ENCODE measurements around the gene EIPR1. TPM values are rescaled to one million over a fixed set of nuclear protein-coding genes. Genes with fewer than 3 reads are reported as not detected.
A peak's percentile ranks its signal among the peaks of the same experiment; 100 is the strongest.

EIPR1 gene
- total RNA-seq, 2 experiments from 2014 or later, result 33.6 to 35.1 TPM

DNA sequence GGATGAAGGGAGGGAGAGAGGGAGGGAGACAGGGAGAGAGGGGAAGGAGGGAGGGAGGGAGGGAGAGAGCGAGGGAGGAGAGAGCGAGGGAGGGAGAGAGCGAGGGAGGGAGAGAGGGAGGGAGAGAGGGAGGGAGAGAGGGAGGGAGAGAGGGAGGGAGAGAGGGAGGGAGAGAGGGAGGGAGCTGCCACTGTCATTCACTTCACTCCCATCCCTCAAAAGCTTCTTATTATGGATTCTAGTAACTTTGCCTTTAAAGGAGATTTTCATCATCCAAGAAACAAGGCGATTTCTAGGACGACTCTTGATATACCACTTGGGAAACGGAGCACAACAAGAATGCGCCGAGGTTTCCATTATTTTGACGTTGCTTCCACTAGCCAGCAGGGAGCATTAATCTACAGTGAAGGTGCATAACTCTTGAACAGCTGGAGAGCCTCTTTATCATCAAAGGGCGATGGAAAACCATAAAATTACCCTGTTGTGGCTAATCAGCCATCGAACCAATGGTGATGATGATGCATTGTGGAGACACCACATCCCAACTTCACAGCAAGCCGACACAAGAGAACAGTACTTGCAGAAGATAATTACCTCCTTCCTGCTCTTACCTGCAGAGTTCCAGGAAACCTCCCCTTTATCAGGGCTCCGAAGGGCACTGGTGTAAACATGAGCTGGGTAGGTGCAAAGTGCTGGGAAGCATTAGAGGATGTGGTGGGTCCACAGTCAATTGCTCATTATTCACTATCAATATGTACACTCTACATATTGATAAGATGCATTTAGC lies 130.5 kb downstream of the EIPR1 start:
- intact Hi-C loops (cut with micrococcal nuclease), result no loop called here
- Mint-ChIP-seq H3K9me3 (peaks cover 16% of the 10 kb centered on the region), H3K36me3 (ENCODE audit: low read depth) (peaks cover 41% of the 10 kb centered on the region), H3K27ac (no peak overlapping the region), H3K4me1 (ENCODE audit: low read depth) (peaks cover 16% of the 10 kb centered on the region), H3K27me3 (ENCODE audit: low read depth) (no peaks in the 10 kb centered on the region), H3K4me3 (no peak overlapping the region)
- CTCF ChIA-PET, result no interaction called here
- DNase-seq, result no peak

- intact Hi-C loops (cut with micrococcal nuclease), result no loop called here
- Mint-ChIP-seq H3K27me3 (ENCODE audit: low read depth) (no peaks in the 10 kb centered on the region), H3K36me3 (ENCODE audit: low read depth) (peaks cover 35% of the 10 kb centered on the region), H3K9me3 (peaks cover 15% of the 10 kb centered on the region), H3K27ac (no peak overlapping the region), H3K4me3 (no peak overlapping the region), H3K4me1 (ENCODE audit: low read depth) (peaks cover 16% of the 10 kb centered on the region)
- no peak for DNase-seq
- CTCF ChIA-PET, result no interaction called here
Observed at GRCh38 chr2:3246406-3246805, 131.2 kb downstream of the EIPR1 start.

- DNase-seq, result no peak
- no peaks in the 10 kb centered on the region for H3K27me3 Mint-ChIP-seq (ENCODE audit: low read depth)
- H3K4me1 Mint-ChIP-seq (ENCODE audit: low read depth), result peaks cover 16% of the 10 kb centered on the region
- peaks cover 8% of the 10 kb centered on the region for H3K9me3 Mint-ChIP-seq
- CTCF ChIA-PET, result no interaction called here
- no peak overlapping the region for H3K4me3 Mint-ChIP-seq
- intact Hi-C loops (cut with micrococcal nuclease), result loop anchor here (5.0 kb wide), 1 partner anchor 58 kb away; no protein-coding TSS in a partner anchor
- no peak overlapping the region for H3K27ac Mint-ChIP-seq
- peaks cover 28% of the 10 kb centered on the region for H3K36me3 Mint-ChIP-seq (ENCODE audit: low read depth)
Observed at GRCh38 chr2:3244486-3244885, 133.1 kb downstream of the EIPR1 start.

- H3K27ac Mint-ChIP-seq, result no peak overlapping the region
- H3K4me3 Mint-ChIP-seq, result no peak overlapping the region
- H3K4me1 Mint-ChIP-seq (ENCODE audit: low read depth), result peaks cover 14% of the 10 kb centered on the region
- CTCF ChIA-PET, result no interaction called here
- no peak for DNase-seq
- H3K27me3 Mint-ChIP-seq (ENCODE audit: low read depth), result no peaks in the 10 kb centered on the region
- intact Hi-C loops (cut with micrococcal nuclease), result loop anchor here (2.0 to 5.0 kb wide), 2 partner anchors 15 to 58 kb away; no protein-coding TSS in a partner anchor
- peaks cover 21% of the 10 kb centered on the region for H3K36me3 Mint-ChIP-seq (ENCODE audit: low read depth)
- peaks cover 2% of the 10 kb centered on the region for H3K9me3 Mint-ChIP-seq
Observed at GRCh38 chr2:3243804-3244203, 133.8 kb downstream of the EIPR1 start.

DNA sequence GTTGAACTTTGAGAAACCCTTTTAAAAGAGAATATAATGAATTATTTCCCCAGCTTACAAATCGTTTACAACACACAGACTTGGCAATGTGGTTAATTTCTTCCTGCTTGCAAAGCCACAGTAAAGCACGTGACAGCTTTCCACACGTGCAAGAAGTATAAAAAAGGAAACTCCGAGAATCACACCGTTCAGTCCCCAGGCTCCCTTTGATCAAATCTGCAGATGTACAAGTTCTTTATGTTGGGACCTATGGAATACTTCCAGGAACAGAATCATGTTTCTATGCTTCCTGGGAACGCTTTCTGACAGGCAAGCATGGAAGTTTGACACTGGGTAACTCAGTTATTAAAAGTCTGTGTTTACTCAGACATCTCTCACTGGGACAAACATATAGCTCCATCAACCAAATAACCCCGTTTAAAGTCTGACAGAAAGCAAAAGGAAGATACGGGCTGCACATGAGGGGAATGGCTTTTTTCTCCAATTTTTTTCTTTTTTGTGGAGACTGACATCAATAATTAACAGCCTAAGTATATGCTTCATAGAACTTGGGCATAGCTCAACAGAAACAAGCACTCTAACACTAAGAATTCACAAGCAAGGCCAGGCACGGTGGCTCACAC lies 134.8 kb downstream of the EIPR1 start:
- intact Hi-C loops (cut with micrococcal nuclease), result loop anchor here (1.0 to 5.0 kb wide), 3 partner anchors 16 to 135 kb away; no protein-coding TSS in a partner anchor
- CTCF ChIA-PET, result interaction anchor here (1.3 kb wide), 1 partner anchor 20 kb away, joined by 4 read pairs; no protein-coding TSS in a partner anchor
- peak; percentile 72 for DNase-seq

GRCh38 chr2:3241971-3242746 lies 135.5 kb downstream of the EIPR1 start:
- intact Hi-C loops (cut with micrococcal nuclease), result loop anchor here (1.0 to 5.0 kb wide), 3 partner anchors 17 to 136 kb away; no protein-coding TSS in a partner anchor
- H3K4me1 Mint-ChIP-seq (ENCODE audit: low read depth), result peaks cover 12% of the 10 kb centered on the region
- CTCF ChIA-PET, result interaction anchor here (1.3 kb wide), 1 partner anchor 19 kb away, joined by 4 read pairs; no protein-coding TSS in a partner anchor
- no peaks in the 10 kb centered on the region for H3K9me3 Mint-ChIP-seq
- peaks cover 19% of the 10 kb centered on the region for H3K36me3 Mint-ChIP-seq (ENCODE audit: low read depth)
- H3K27ac Mint-ChIP-seq, result peak overlapping the region; percentile 3
- no peak for DNase-seq
- H3K27me3 Mint-ChIP-seq (ENCODE audit: low read depth), result no peaks in the 10 kb centered on the region
- no peak overlapping the region for H3K4me3 Mint-ChIP-seq

More for the DNA sequence above, 134.8 kb downstream of the EIPR1 start:
- no peaks in the 10 kb centered on the region for H3K9me3 Mint-ChIP-seq
- H3K27ac Mint-ChIP-seq, result peak overlapping the region; percentile 32
- H3K27me3 Mint-ChIP-seq (ENCODE audit: low read depth), result no peaks in the 10 kb centered on the region
- H3K36me3 Mint-ChIP-seq (ENCODE audit: low read depth), result peaks cover 18% of the 10 kb centered on the region
- H3K4me3 Mint-ChIP-seq, result no peak overlapping the region
- peaks cover 9% of the 10 kb centered on the region for H3K4me1 Mint-ChIP-seq (ENCODE audit: low read depth)

GRCh38 chr2:3238951-3239841 lies 138.4 kb downstream of the EIPR1 start:
- Mint-ChIP-seq H3K4me3 (no peak overlapping the region), H3K4me1 (ENCODE audit: low read depth) (peaks cover 38% of the 10 kb centered on the region), H3K9me3 (no peaks in the 10 kb centered on the region), H3K36me3 (ENCODE audit: low read depth) (peaks cover 23% of the 10 kb centered on the region), H3K27me3 (ENCODE audit: low read depth) (no peaks in the 10 kb centered on the region), H3K27ac (no peak overlapping the region)
- peak; percentile 67 for DNase-seq
- intact Hi-C loops (cut with micrococcal nuclease), result loop anchor here (1.0 kb wide), 1 partner anchor 16 kb away; no protein-coding TSS in a partner anchor
- CTCF ChIA-PET, result no interaction called here

- Mint-ChIP-seq H3K27me3 (ENCODE audit: low read depth) (no peaks in the 10 kb centered on the region), H3K36me3 (ENCODE audit: low read depth) (peaks cover 28% of the 10 kb centered on the region), H3K4me3 (no peak overlapping the region), H3K4me1 (ENCODE audit: low read depth) (peaks cover 32% of the 10 kb centered on the region), H3K27ac (no peak overlapping the region), H3K9me3 (no peaks in the 10 kb centered on the region)
- CTCF ChIA-PET, result no interaction called here
- no peak for DNase-seq
- intact Hi-C loops (cut with micrococcal nuclease), result no loop called here
Observed at GRCh38 chr2:3236300-3237045, 141.1 kb downstream of the EIPR1 start.

GRCh38 chr2:3233877-3234276 lies 143.7 kb downstream of the EIPR1 start:
- no peak for DNase-seq
- Mint-ChIP-seq H3K27ac (no peak overlapping the region), H3K9me3 (no peaks in the 10 kb centered on the region), H3K4me1 (ENCODE audit: low read depth) (peaks cover 36% of the 10 kb centered on the region), H3K4me3 (no peak overlapping the region), H3K27me3 (ENCODE audit: low read depth) (no peaks in the 10 kb centered on the region), H3K36me3 (ENCODE audit: low read depth) (peaks cover 28% of the 10 kb centered on the region)
- intact Hi-C loops (cut with micrococcal nuclease), result no loop called here
- CTCF ChIA-PET, result interaction anchor here (1.3 kb wide), 1 partner anchor 10 kb away, joined by 4 read pairs; no protein-coding TSS in a partner anchor

DNA sequence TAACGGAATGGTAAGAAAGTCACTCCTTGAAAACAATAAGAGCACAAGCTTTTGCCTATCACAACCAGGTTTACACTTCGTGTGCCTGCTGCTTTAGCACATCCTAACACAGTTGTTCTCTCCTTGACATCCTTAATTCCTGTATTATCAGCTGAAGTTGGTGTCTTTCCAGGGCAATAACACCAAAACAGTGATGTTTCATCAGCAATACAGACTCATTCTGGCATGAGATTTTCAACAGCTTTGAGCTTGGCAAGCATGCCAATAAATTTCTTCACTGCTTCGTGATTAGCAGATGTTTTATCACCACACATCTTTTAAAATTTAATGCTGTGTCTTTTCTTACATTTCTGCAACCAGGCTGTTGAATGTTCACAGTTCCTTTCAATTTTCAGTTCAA lies 148.4 kb downstream of the EIPR1 start:
- Mint-ChIP-seq H3K9me3 (peaks cover 19% of the 10 kb centered on the region), H3K4me3 (no peak overlapping the region), H3K27me3 (ENCODE audit: low read depth) (no peaks in the 10 kb centered on the region), H3K27ac (no peak overlapping the region), H3K36me3 (ENCODE audit: low read depth) (peaks cover 40% of the 10 kb centered on the region), H3K4me1 (ENCODE audit: low read depth) (peaks cover 20% of the 10 kb centered on the region)
- DNase-seq, result no peak
- CTCF ChIA-PET, result no interaction called here
- intact Hi-C loops (cut with micrococcal nuclease), result no loop called here

DNA sequence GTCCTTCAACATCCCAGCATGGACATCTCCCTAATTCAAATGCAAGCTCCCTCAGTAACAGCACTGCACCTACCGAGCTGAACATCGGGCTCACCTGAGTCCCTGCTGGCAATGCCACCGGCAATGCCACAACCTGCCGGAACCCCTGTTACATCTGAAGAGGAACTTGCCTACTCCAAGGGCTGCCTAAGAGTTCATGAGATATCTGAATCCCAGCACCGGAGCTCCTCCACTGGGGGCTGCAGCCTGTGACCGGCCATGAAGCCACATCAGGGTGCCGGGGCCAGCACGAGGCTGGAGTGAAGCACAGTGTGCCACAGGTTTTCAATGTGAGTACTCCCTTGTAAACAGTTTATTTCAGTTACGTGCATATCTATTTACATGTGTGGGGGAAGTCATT lies 152.9 kb downstream of the EIPR1 start:
- peaks cover 42% of the 10 kb centered on the region for H3K36me3 Mint-ChIP-seq (ENCODE audit: low read depth)
- peak overlapping the region; percentile 100 for H3K27ac Mint-ChIP-seq
- intact Hi-C loops (cut with micrococcal nuclease), result no loop called here
- CTCF ChIA-PET, result no interaction called here
- peaks cover 31% of the 10 kb centered on the region for H3K9me3 Mint-ChIP-seq
- DNase-seq, result no peak
- no peak overlapping the region for H3K4me3 Mint-ChIP-seq
- no peaks in the 10 kb centered on the region for H3K27me3 Mint-ChIP-seq (ENCODE audit: low read depth)
- peaks cover 44% of the 10 kb centered on the region for H3K4me1 Mint-ChIP-seq (ENCODE audit: low read depth)
